ENCODE results near the gene CDKN2B-AS1. TPM values are rescaled to one million over a fixed set of nuclear protein-coding genes. Genes with fewer than 3 reads are reported as not detected.
A peak's percentile ranks its signal among the peaks of the same experiment; 100 is the strongest.

The CDKN2B-AS1 gene
- total RNA-seq, 4 donors from 2014 or later: 22.7 to 129 (median 52.0) TPM

- Histone ChIP-seq H3K4me3 (peak overlapping the region in 1 of 4 donors; percentile 10), H3K27me3 (no peaks in the 10 kb centered on the region), H3K9me3 (no peaks in the 10 kb centered on the region), H3K36me3 (no peaks in the 10 kb centered on the region), H3K4me1 (peaks cover 0 to 5% (median 0%) of the 10 kb centered on the region in 4 donors), H3K27ac (peak overlapping the region in 2 of 4 donors; percentile 85 to 92)
- DNase-seq: no peak
- TF ChIP-seq, protein P1, sequence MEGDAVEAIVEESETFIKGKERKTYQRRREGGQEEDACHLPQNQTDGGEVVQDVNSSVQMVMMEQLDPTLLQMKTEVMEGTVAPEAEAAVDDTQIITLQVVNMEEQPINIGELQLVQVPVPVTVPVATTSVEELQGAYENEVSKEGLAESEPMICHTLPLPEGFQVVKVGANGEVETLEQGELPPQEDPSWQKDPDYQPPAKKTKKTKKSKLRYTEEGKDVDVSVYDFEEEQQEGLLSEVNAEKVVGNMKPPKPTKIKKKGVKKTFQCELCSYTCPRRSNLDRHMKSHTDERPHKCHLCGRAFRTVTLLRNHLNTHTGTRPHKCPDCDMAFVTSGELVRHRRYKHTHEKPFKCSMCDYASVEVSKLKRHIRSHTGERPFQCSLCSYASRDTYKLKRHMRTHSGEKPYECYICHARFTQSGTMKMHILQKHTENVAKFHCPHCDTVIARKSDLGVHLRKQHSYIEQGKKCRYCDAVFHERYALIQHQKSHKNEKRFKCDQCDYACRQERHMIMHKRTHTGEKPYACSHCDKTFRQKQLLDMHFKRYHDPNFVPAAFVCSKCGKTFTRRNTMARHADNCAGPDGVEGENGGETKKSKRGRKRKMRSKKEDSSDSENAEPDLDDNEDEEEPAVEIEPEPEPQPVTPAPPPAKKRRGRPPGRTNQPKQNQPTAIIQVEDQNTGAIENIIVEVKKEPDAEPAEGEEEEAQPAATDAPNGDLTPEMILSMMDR (IDR thresholded peaks at IDR 0.05): peak in 4 of 6 experiments; percentile 27 to 66 (median 53)
- TF ChIP-seq POLR2A (IDR thresholded peaks at IDR 0.05): no peak
Observed at GRCh38 chr9:22119522-22120158, 125.0 kb downstream of the CDKN2B-AS1 start.

DNA sequence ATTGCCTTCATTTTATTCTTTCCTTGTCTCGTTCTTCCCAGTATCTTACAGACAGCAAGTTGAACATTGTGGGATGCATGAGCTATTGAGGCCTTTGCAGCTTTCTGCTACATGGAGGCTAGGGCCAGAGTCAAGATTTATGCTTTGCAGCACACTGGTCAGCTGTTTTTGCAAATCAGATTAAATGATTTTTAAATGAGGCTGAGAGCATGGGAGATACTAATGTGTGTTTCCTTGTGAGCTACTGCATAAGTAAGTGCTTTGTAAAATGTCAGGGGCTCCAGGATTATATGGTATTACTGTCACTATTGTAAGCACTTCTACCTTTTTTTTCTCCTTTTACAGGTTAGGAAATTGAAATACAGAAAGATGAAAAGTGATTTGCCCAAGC lies 125.6 kb downstream of the CDKN2B-AS1 start:
- TF ChIP-seq, protein P1 (IDR thresholded peaks at IDR 0.05): no peak
- no peak for TF ChIP-seq POLR2A (IDR thresholded peaks at IDR 0.05)
- Histone ChIP-seq H3K27ac (peak overlapping the region in 2 of 4 donors; percentile 85 to 92), H3K9me3 (no peaks in the 10 kb centered on the region), H3K27me3 (no peaks in the 10 kb centered on the region), H3K4me3 (no peak overlapping the region), H3K4me1 (peaks cover 0 to 5% (median 0%) of the 10 kb centered on the region in 4 donors), H3K36me3 (no peaks in the 10 kb centered on the region)
- no peak for DNase-seq

DNA sequence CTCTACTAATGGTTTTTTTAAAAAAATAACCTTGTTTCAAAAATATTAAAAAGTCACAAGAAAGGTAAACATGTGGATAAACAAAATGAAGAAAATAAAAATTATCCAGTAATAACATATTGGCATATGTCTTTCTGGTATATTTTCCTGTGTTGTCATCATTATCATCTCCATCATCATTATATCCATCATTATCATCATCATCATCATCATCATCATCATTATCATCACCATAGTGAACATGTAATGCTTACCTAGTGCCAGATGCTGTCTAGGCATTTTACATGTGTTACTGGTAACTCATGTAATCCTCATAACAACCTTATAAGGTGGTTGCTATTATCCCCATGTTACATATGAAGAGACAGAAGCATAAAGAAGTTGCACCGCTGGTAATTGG lies 126.0 kb downstream of the CDKN2B-AS1 start:
- Histone ChIP-seq H3K36me3 (no peaks in the 10 kb centered on the region), H3K9me3 (no peaks in the 10 kb centered on the region), H3K4me1 (peaks cover 0 to 5% (median 0%) of the 10 kb centered on the region in 4 donors), H3K27ac (no peak overlapping the region), H3K4me3 (no peak overlapping the region), H3K27me3 (no peaks in the 10 kb centered on the region)
- TF ChIP-seq, protein P1 (IDR thresholded peaks at IDR 0.05): no peak
- no peak for TF ChIP-seq POLR2A (IDR thresholded peaks at IDR 0.05)
- DNase-seq: no peak

DNA sequence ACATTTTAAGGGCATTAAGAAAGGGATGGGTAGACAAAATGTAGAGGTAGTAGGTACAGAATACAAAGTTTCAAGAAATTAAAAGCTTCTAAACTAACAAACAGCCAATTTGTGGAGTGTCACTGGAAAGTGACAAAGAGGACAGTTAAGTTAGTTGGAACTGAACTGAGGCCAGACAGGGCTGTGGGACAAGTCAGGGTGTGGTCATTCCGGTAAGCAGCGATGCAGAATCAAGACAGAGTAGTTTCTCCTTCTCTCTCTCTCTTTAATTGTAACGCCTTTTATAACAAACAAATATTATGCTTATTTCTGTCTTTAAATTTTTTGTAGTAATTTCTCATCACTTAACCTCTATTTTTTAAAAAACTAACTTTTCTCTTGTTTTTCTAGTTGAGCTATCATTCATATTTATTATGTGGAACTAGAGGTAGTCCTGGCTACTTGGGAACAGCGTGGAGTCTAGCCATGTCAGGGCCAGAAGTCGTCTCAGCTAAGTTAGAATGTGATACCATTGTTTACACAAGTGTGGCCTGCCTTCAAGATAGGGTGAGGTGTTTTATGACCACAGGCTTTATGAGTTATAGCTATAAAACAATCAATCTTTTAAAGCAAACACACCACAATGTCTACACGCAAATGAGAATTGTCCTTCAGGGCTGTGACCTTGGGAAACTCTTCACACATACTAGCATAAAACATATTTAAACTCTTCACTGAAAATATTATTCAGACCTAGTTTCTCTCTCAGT lies 129.8 kb downstream of the CDKN2B-AS1 start:
- DNase-seq: peak in 1 of 3 donors; percentile 54
- TF ChIP-seq, protein P1 (IDR thresholded peaks at IDR 0.05): peak in 1 of 6 experiments; percentile 1
- TF ChIP-seq POLR2A (IDR thresholded peaks at IDR 0.05): peak; percentile 17 to 36
- Histone ChIP-seq H3K9me3 (no peaks in the 10 kb centered on the region), H3K4me1 (peaks cover 0 to 2% (median 0%) of the 10 kb centered on the region in 4 donors), H3K27ac (peak overlapping the region in 2 of 4 donors; percentile 46 to 61), H3K4me3 (no peak overlapping the region), H3K27me3 (no peaks in the 10 kb centered on the region), H3K36me3 (no peaks in the 10 kb centered on the region)

- Histone ChIP-seq H3K4me3 (no peak overlapping the region), H3K27me3 (no peaks in the 10 kb centered on the region), H3K9me3 (no peaks in the 10 kb centered on the region), H3K36me3 (no peaks in the 10 kb centered on the region), H3K4me1 (no peaks in the 10 kb centered on the region), H3K27ac (no peak overlapping the region)
- DNase-seq: no peak
- TF ChIP-seq, protein P1 (IDR thresholded peaks at IDR 0.05): no peak
- no peak for TF ChIP-seq POLR2A (IDR thresholded peaks at IDR 0.05)
Observed at GRCh38 chr9:22129133-22129532, 134.5 kb downstream of the CDKN2B-AS1 start.

All from Peyer's patch (tissue), 4 donors.